ENCODE measurements around the gene IQGAP1.

DNA sequence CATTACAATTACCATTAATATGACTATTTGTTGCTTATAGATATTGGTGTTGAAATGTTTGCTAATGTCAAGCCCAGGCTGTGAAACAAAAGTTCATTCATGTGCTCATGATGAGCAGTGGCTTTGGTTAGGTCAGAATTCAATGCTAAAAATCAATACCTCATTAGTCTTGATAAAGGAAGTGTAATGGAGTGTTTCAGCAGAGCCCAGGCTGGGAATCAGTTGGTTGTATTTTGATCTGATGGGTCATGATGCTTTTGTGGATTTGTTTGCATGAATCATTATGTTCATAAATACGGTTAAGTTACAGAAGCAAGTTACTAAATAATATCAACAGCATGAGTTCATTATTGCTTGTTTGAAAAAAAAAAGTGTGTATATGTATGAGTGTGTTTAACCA lies 49.5 kb upstream of the IQGAP1 start:
- TF ChIP-seq, protein P1, sequence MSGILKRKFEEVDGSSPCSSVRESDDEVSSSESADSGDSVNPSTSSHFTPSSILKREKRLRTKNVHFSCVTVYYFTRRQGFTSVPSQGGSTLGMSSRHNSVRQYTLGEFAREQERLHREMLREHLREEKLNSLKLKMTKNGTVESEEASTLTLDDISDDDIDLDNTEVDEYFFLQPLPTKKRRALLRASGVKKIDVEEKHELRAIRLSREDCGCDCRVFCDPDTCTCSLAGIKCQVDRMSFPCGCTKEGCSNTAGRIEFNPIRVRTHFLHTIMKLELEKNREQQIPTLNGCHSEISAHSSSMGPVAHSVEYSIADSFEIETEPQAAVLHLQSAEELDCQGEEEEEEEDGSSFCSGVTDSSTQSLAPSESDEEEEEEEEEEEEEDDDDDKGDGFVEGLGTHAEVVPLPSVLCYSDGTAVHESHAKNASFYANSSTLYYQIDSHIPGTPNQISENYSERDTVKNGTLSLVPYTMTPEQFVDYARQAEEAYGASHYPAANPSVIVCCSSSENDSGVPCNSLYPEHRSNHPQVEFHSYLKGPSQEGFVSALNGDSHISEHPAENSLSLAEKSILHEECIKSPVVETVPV (CRISPR knock-in tag; IDR thresholded peaks at IDR 0.05): no peak
- TF ChIP-seq, protein P2, sequence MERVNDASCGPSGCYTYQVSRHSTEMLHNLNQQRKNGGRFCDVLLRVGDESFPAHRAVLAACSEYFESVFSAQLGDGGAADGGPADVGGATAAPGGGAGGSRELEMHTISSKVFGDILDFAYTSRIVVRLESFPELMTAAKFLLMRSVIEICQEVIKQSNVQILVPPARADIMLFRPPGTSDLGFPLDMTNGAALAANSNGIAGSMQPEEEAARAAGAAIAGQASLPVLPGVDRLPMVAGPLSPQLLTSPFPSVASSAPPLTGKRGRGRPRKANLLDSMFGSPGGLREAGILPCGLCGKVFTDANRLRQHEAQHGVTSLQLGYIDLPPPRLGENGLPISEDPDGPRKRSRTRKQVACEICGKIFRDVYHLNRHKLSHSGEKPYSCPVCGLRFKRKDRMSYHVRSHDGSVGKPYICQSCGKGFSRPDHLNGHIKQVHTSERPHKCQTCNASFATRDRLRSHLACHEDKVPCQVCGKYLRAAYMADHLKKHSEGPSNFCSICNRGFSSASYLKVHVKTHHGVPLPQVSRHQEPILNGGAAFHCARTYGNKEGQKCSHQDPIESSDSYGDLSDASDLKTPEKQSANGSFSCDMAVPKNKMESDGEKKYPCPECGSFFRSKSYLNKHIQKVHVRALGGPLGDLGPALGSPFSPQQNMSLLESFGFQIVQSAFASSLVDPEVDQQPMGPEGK (CRISPR knock-in tag; IDR thresholded peaks at IDR 0.05; ENCODE audit: borderline replicate concordance): no peak
